Measurements from ENCODE around the gene ZFP30. TPM values are rescaled to one million over a fixed set of nuclear protein-coding genes. Genes with fewer than 3 reads are reported as not detected.

Gene ZFP30
- polyA plus RNA-seq, 2 of the 4 experiments (the other 2 are of a cell fraction) = 9.0 to 9.2 TPM

DNA sequence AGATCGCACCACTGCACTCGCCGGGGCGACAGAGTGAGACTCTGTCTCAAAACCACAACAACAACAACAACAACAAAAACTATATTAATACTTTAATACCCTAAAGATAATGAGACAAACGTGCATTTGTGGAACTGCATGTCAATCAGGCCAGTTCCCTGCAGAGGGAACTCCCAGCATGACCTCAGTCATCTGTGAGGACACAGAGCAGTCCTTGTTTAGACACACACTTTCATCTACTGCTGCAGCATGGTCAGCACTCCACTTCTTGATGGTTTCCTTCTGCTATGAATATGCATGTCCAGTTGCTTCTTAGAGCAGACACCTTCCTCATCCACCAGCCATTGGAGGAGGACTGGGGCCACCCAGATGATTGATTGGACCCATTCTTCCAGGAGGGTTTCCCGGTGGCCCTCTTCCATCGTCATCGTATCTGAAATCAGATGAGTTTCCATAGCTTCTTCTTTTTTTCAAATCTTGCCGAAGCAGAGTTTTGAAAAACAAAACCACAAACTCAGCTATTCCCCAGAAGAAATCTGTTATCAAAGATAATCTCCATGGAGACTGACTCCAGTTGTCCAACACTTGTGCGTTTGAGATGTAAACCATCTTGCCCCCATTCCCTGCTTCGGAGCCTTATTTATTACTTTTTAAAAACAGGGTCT lies 37.8 kb upstream of the ZFP30 start:
- 49% methylated on average over 11 of the region's 11 CpGs for WGBS (ENCODE audit: missing lambda C conversion rate)
- CTCF ChIA-PET = interaction anchor here (1.0 kb wide), 1 partner anchor 224 kb away, joined by 3 read pairs; the partner anchor contains the start of gene ZNF570
- Histone ChIP-seq H3K4me3 (no peak overlapping the region), H3K4me2 (no peak overlapping the region), H3K9me3 (peaks cover 97% of the 10 kb centered on the region), H3K27ac (no peak overlapping the region), H3K4me1 (no peaks in the 10 kb centered on the region)
- POLR2A ChIA-PET = no interaction called here
- peak; percentile 76 for FAIRE-seq
- TF ChIP-seq ELK1 (IDR thresholded peaks at IDR 0.05; ENCODE audit: low read depth, low read length) (no peak), EP300 (IDR thresholded peaks at IDR 0.05) (no peak), ESRRA (IDR thresholded peaks at IDR 0.05; ENCODE audit: borderline replicate concordance, low read length) (no peak), JUNB (IDR thresholded peaks at IDR 0.05) (no peak), CBX2 (IDR thresholded peaks at IDR 0.05; ENCODE audit: borderline replicate concordance, low read depth) (no peak), TP53 (CRISPR knock-in tag; IDR thresholded peaks at IDR 0.05) (no peak), MAFK (IDR thresholded peaks at IDR 0.05; ENCODE audit: partially characterized antibody) (no peak), ZC3H11A (IDR thresholded peaks at IDR 0.05) (no peak), HDAC2 (IDR thresholded peaks at IDR 0.05) (no peak), CHD4 (IDR thresholded peaks at IDR 0.05; ENCODE audit: borderline replicate concordance) (no peak), FOXS1 (CRISPR knock-in tag; IDR thresholded peaks at IDR 0.05) (no peak), NR3C1 (IDR thresholded peaks at IDR 0.05) (no peak), HMGXB4 (CRISPR knock-in tag; IDR thresholded peaks at IDR 0.05; ENCODE audit: borderline replicate concordance) (no peak), MAZ (IDR thresholded peaks at IDR 0.05; ENCODE audit: borderline replicate concordance, low read depth, low read length) (no peak), NFE2L2 (conservative IDR thresholded peaks at IDR 0.05; ENCODE audit: low read length) (no peak), RAD21 (conservative IDR thresholded peaks at IDR 0.05 in 1 of 2, IDR thresholded peaks at IDR 0.05 in 1 of 2) (no peak), KDM1A (IDR thresholded peaks at IDR 0.05; ENCODE audit: low read depth) (no peak)
- DNase-seq (ENCODE audit: low read depth in 1 of 2, low spot score in 1 of 2) = no peak
- no peak for ATAC-seq

- H3K4me3 ChIP-seq = no peak overlapping the region
- FAIRE-seq (no peak), ATAC-seq (no peak), DNase-seq (ENCODE audit: low read depth in 1 of 2, low spot score in 1 of 2) (no peak)
- H3K27ac ChIP-seq = no peak overlapping the region
- WGBS (ENCODE audit: missing lambda C conversion rate) = 76% methylated on average over 48 of the region's 48 CpGs
- CTCF ChIA-PET = interaction anchor here (1.0 kb wide), 1 partner anchor 223 kb away, joined by 3 read pairs; the partner anchor contains the start of gene ZNF570
- TF ChIP-seq ATOH8 (CRISPR knock-in tag; IDR thresholded peaks at IDR 0.05; ENCODE audit: low read depth) = no peak
- no peak for TF ChIP-seq ZFP36 (IDR thresholded peaks at IDR 0.05; ENCODE audit: borderline replicate concordance, partially characterized antibody)
- TF ChIP-seq ELK1 (IDR thresholded peaks at IDR 0.05; ENCODE audit: low read depth, low read length) = no peak
- TF ChIP-seq RNF2 (IDR thresholded peaks at IDR 0.05; ENCODE audit: borderline replicate concordance, low read depth) = no peak
- no peak for TF ChIP-seq FOXS1 (CRISPR knock-in tag; IDR thresholded peaks at IDR 0.05)
- no peak for TF ChIP-seq POLR2AphosphoS2 (conservative IDR thresholded peaks at IDR 0.05; ENCODE audit: low read length)
- TF ChIP-seq NPAS2 (CRISPR knock-in tag; IDR thresholded peaks at IDR 0.05; ENCODE audit: borderline replicate concordance) = no peak
- TF ChIP-seq CBX2 (IDR thresholded peaks at IDR 0.05; ENCODE audit: borderline replicate concordance, low read depth) = no peak
- TF ChIP-seq HMGXB4 (CRISPR knock-in tag; IDR thresholded peaks at IDR 0.05; ENCODE audit: borderline replicate concordance) = no peak
- TF ChIP-seq NR3C1 (IDR thresholded peaks at IDR 0.05) = no peak
- TF ChIP-seq, protein P1, sequence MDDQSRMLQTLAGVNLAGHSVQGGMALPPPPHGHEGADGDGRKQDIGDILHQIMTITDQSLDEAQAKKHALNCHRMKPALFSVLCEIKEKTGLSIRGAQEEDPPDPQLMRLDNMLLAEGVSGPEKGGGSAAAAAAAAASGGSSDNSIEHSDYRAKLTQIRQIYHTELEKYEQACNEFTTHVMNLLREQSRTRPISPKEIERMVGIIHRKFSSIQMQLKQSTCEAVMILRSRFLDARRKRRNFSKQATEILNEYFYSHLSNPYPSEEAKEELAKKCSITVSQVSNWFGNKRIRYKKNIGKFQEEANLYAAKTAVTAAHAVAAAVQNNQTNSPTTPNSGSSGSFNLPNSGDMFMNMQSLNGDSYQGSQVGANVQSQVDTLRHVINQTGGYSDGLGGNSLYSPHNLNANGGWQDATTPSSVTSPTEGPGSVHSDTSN (IDR thresholded peaks at IDR 0.05) = no peak
- POLR2A ChIA-PET = no interaction called here
- no peaks in the 10 kb centered on the region for H3K4me1 ChIP-seq
- no peak overlapping the region for H3K4me2 ChIP-seq
- peaks cover 94% of the 10 kb centered on the region for H3K9me3 ChIP-seq
These were observed 36.7 kb upstream of the ZFP30 start for GRCh38 chr19:37691881-37692504.
